HEK293 (cell line): ENCODE data around the gene PDE11A.

Source experiments
- GLI4 ChIP-seq: fragments of 450-650 bp; formaldehyde crosslinking; IDR thresholded peaks from 2 replicates; pipeline ENCODE4 v1.5.1; 2016; ENCODE audit warnings: missing biosample characterization, missing genetic modification characterization
- SETDB1 ChIP-seq: IDR thresholded peaks from one replicate; pipeline ENCODE4 v1.6.1; 2017; ENCODE audit warnings: mild to moderate bottlenecking, low read length, moderate library complexity, mixed read lengths; ENCODE audit not compliant: insufficient read length
- TF ChIP-seq, protein P1 (sequence below): fragments of 450-650 bp; formaldehyde crosslinking; IDR thresholded peaks from 2 replicates; pipeline ENCODE4 v1.5.1; 2016; ENCODE audit warnings: missing biosample characterization, missing genetic modification characterization
- TF ChIP-seq, protein P2 (sequence below): fragments of 450-650 bp; formaldehyde crosslinking; IDR thresholded peaks from 2 replicates; pipeline ENCODE4 v1.5.1; 2016; ENCODE audit warnings: missing biosample characterization, missing genetic modification characterization

DNA sequence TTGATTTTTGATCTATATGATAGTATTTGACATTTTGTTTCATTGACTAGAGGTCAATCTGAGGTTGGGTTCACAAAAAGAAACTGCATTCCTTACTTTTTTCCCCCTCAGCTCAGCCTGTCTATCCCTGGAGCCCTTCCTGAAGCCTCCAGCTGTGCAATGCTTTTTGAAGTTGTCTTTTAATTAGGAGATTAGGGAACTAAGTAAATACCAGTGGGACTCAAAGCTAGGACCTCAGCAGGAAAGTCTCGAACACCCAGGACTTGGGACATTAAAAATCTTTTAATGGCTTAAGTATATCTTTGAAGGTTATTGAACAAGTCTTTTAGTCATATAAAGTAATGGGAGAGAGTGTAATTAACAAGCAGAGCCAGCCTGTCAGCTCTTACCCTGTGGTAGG is 220.2 kb downstream of the PDE11A start:
- TF ChIP-seq SETDB1, result no peak
- TF ChIP-seq GLI4, result no peak
- TF ChIP-seq, protein P1, sequence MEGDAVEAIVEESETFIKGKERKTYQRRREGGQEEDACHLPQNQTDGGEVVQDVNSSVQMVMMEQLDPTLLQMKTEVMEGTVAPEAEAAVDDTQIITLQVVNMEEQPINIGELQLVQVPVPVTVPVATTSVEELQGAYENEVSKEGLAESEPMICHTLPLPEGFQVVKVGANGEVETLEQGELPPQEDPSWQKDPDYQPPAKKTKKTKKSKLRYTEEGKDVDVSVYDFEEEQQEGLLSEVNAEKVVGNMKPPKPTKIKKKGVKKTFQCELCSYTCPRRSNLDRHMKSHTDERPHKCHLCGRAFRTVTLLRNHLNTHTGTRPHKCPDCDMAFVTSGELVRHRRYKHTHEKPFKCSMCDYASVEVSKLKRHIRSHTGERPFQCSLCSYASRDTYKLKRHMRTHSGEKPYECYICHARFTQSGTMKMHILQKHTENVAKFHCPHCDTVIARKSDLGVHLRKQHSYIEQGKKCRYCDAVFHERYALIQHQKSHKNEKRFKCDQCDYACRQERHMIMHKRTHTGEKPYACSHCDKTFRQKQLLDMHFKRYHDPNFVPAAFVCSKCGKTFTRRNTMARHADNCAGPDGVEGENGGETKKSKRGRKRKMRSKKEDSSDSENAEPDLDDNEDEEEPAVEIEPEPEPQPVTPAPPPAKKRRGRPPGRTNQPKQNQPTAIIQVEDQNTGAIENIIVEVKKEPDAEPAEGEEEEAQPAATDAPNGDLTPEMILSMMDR (tag by site-specific recombination), result no peak
- TF ChIP-seq, protein P2, sequence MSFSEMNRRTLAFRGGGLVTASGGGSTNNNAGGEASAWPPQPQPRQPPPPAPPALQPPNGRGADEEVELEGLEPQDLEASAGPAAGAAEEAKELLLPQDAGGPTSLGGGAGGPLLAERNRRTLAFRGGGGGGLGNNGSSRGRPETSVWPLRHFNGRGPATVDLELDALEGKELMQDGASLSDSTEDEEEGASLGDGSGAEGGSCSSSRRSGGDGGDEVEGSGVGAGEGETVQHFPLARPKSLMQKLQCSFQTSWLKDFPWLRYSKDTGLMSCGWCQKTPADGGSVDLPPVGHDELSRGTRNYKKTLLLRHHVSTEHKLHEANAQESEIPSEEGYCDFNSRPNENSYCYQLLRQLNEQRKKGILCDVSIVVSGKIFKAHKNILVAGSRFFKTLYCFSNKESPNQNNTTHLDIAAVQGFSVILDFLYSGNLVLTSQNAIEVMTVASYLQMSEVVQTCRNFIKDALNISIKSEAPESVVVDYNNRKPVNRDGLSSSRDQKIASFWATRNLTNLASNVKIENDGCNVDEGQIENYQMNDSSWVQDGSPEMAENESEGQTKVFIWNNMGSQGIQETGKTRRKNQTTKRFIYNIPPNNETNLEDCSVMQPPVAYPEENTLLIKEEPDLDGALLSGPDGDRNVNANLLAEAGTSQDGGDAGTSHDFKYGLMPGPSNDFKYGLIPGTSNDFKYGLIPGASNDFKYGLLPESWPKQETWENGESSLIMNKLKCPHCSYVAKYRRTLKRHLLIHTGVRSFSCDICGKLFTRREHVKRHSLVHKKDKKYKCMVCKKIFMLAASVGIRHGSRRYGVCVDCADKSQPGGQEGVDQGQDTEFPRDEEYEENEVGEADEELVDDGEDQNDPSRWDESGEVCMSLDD, result no peak
